ENCODE results near the gene SKI. TPM values are rescaled to one million over a fixed set of nuclear protein-coding genes. Genes with fewer than 3 reads are reported as not detected.

SKI gene
- total and polyA plus RNA-seq, 2 experiments from 2014 or later = 9.3 to 66.8 TPM

GRCh38 chr1:2288816-2289536 lies 60.9 kb downstream of the SKI start:
- H3K4me1 Mint-ChIP-seq = peaks cover 53% of the 10 kb centered on the region
- H3K27me3 Mint-ChIP-seq (ENCODE audit: insufficient read depth, low read depth, poor library complexity) = peaks cover 40% of the 10 kb centered on the region
- H3K4me3 Mint-ChIP-seq = no peak overlapping the region
- TF ChIP-seq EZH2 (IDR thresholded peaks at IDR 0.05; ENCODE audit: low read depth, unreplicated experiment) (no peak), JUNB (IDR thresholded peaks at IDR 0.05; ENCODE audit: unreplicated experiment) (no peak), ZNF331 (CRISPR knock-in tag; IDR thresholded peaks at IDR 0.05; ENCODE audit: low read depth) (no peak), CREB1 (CRISPR knock-in tag; IDR thresholded peaks at IDR 0.05; ENCODE audit: low read depth) (no peak), EZH2phosphoT487 (IDR thresholded peaks at IDR 0.05; ENCODE audit: unreplicated experiment) (no peak), POLR2AphosphoS5 (IDR thresholded peaks at IDR 0.05; ENCODE audit: low read depth) (no peak), ZNF114 (CRISPR knock-in tag; IDR thresholded peaks at IDR 0.05) (no peak), ZNF462 (CRISPR knock-in tag; IDR thresholded peaks at IDR 0.05) (no peak), STAT1 (IDR thresholded peaks at IDR 0.05; ENCODE audit: unreplicated experiment) (no peak), ETS1 (IDR thresholded peaks at IDR 0.05) (no peak), CTCF (conservative IDR thresholded peaks at IDR 0.05; ENCODE audit: low read depth in 2 of 2) (no peak), REST (IDR thresholded peaks at IDR 0.05; ENCODE audit: unreplicated experiment) (no peak), NANOG (IDR thresholded peaks at IDR 0.05; ENCODE audit: borderline replicate concordance) (no peak)
- H3K9me3 Mint-ChIP-seq = no peaks in the 10 kb centered on the region; the same call in 2 of the 3 replicates
- H3K79me2 ChIP-seq (replicated peaks; ENCODE audit: insufficient read depth) = peaks cover 98% of the 10 kb centered on the region
- no peaks in the 10 kb centered on the region for H3K9me2 ChIP-seq (ENCODE audit: insufficient read depth)
- no peak overlapping the region for H2AFZ ChIP-seq
- H3K4me1 ChIP-seq (ENCODE audit: insufficient read depth) = peaks cover 20% of the 10 kb centered on the region
- H3K4me2 ChIP-seq = no peak overlapping the region
- peaks cover 17% of the 10 kb centered on the region for H4K20me1 ChIP-seq (replicated peaks; ENCODE audit: insufficient read depth)
- no peaks in the 10 kb centered on the region for H3K36me3 Mint-ChIP-seq (ENCODE audit: low read depth)
- no peaks in the 10 kb centered on the region for H3K27me3 ChIP-seq (ENCODE audit: insufficient read depth)
- no peak overlapping the region for H3K27ac ChIP-seq (ENCODE audit: low read depth)
- DNase-seq (ENCODE audit: low spot score) (no peak), ATAC-seq (no peak)
- no peak overlapping the region for H3K4me3 ChIP-seq
- no peaks in the 10 kb centered on the region for H3K36me3 ChIP-seq (ENCODE audit: insufficient read depth)
- H3K27ac Mint-ChIP-seq = no peak overlapping the region
- no peaks in the 10 kb centered on the region for H3F3A ChIP-seq (replicated peaks; ENCODE audit: low read depth)

Data from GM23338 (cell line).